GM12865 (cell line): ENCODE results near the gene HMGN1.
"Not testable (repeated sequence)": the region's sequence is repeated elsewhere in the genome, so short reads cannot be mapped to it uniquely, and the experiment has no call there.

Experiments used
- DNase-seq: peaks from one replicate; pipeline ENCODE4 v3.0.0; 2010; ENCODE audit warnings: low read depth
- H3K4me3 ChIP-seq: 2 replicates; pipeline ENCODE4 v1.5.1; 2011; ENCODE audit warnings: mild to moderate bottlenecking, low read depth, low read length, control low read depth
- TF ChIP-seq, protein P1 (sequence below): IDR thresholded peaks from 2 replicates; pipeline ENCODE4 v1.5.1; 2011; ENCODE audit warnings: low read length, control low read depth, low read depth, inconsistent platforms; ENCODE audit not compliant: insufficient read depth; ENCODE audit errors: missing control alignments

Gene HMGN1

DNA sequence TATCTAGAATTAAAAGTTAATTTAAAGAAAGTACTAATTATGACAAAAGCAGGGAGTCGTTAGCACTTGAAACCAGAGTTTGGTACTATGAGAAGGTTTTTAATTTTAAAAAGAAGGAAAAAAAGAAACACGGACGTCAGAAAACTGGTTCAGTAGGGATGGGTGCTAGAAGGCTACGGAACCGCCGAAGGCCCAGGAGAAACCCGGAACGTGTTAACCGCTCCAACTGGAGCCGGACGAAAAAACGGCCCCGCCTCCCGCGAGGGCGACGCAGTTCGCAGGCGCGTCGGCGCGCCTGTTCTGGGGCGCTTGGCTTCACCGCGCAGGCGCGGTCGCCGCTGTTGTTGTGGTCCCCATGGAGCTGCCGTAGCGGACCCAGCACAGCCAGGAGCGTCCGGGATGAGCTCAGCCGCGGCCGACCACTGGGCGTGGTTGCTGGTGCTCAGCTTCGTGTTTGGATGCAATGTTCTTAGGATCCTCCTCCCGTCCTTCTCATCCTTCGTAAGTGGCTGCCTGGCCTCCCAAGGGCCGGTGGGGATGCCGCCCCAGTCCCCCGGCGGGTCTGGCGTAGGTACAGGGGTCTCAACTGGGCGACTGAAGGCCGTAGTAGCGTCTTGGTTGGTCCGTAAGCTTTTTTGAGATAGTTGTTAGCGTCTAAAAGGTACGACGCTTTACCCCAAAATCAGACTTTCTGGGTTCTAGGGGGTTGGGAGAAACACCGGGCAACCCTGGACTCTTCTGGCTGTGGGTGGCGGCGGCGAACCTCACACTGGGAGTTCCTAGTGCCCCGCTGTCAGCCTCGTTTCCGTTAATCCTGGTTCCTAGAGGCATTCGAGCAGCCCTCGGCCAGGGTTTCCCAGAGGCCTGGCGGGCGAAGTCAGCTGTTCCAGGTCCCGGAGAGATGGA is 31.4 kb upstream of the HMGN1 start:
- TF ChIP-seq, protein P1, sequence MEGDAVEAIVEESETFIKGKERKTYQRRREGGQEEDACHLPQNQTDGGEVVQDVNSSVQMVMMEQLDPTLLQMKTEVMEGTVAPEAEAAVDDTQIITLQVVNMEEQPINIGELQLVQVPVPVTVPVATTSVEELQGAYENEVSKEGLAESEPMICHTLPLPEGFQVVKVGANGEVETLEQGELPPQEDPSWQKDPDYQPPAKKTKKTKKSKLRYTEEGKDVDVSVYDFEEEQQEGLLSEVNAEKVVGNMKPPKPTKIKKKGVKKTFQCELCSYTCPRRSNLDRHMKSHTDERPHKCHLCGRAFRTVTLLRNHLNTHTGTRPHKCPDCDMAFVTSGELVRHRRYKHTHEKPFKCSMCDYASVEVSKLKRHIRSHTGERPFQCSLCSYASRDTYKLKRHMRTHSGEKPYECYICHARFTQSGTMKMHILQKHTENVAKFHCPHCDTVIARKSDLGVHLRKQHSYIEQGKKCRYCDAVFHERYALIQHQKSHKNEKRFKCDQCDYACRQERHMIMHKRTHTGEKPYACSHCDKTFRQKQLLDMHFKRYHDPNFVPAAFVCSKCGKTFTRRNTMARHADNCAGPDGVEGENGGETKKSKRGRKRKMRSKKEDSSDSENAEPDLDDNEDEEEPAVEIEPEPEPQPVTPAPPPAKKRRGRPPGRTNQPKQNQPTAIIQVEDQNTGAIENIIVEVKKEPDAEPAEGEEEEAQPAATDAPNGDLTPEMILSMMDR: no peak
- peak overlapping the region; percentile 79 for H3K4me3 ChIP-seq
- DNase-seq: peak; percentile 94

DNA sequence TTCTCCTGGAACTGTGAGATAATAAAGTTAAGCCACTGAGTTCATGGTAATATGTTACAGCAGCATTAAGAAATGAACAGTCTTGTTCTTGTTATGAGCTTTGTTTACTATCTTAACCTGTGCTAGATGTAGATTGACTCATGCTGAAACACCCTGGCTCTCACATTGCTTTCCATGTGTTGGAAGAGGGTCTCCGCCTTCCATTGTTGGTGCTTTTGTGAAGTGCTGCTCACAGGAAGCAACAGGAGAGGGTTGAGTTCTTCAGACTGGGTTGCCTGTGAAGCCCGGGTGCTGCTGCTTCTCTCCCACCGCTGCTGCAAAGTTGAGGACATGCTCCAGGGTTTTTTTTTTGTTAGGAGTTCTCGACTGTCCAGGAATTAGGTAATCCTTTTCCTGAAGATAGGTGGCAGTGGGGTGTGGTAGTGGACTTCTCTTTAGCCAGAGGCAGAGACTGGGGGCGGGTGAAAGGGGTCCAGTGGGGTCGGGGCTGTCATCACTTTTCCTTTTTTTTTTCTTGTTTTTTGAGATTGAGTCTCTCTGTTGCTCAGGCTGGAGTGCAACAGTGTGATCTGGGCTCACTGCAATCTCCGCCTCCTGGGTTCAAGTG is 28.7 kb upstream of the HMGN1 start:
- TF ChIP-seq, protein P1: no peak
- no peak for DNase-seq
- no peak overlapping the region for H3K4me3 ChIP-seq

DNA sequence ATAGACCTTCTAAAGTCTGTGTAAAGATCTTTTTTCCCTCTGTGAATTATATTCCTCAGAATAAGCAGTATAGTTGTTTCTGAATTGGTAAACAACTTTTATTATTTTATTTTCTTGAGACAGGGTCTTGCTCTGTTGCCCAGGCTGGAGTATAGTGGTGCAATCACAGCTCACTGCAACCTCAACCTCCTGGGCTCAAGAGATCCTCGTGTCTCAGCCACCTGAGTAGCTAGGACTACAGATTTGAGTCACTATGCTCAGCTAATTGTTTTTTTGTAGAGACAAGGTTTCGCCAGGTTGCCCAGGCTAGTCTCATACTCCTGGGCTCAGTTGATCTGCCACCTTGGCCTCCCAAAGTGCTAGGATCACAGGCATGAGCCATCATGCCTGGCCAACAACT is 26.6 kb upstream of the HMGN1 start:
- DNase-seq: peak; percentile 40
- no peak overlapping the region for H3K4me3 ChIP-seq
- TF ChIP-seq, protein P1: no peak

DNA sequence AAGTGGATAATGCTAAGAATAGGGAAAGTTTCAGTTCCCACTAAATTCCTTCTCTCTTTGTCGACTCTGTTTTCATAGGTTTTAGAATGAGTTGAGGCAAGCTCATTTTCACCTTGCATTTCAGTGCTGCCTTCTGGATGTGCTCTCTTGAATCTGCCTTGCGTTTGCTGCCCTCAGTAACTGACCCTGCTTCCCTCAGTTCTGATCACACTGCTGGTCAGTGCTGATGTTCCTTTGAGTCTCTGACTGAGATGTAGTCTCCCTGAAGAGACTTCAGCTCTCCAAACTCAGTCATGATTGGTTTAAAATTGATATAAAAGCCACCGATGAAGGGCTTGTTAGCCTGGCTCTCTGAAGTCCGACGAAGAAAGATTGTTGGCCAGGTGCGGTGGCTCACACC is 25.2 kb upstream of the HMGN1 start:
- no peak for DNase-seq
- no peak overlapping the region for H3K4me3 ChIP-seq
- TF ChIP-seq, protein P1: no peak

DNA sequence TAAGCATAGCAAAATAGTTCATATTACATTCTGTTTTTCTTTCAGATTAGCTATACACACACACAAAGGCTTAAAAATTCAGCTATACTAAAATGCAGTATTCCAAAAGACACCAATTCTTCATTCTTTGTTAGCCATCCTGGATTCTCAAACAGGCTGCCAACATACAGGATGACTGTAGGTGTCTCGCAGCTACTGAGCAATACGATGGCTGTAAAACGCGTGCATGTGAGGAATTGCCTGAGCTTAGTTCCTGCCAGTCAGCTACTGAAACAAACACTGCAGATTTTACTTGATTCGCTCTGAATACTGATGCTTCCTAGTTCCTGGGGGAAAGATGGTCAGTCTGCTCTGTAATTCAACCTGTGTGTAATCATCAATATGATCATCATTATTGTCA is 24.7 kb upstream of the HMGN1 start:
- DNase-seq: peak; percentile 53
- TF ChIP-seq, protein P1: peak; percentile 24
- H3K4me3 ChIP-seq: no peak overlapping the region

DNA sequence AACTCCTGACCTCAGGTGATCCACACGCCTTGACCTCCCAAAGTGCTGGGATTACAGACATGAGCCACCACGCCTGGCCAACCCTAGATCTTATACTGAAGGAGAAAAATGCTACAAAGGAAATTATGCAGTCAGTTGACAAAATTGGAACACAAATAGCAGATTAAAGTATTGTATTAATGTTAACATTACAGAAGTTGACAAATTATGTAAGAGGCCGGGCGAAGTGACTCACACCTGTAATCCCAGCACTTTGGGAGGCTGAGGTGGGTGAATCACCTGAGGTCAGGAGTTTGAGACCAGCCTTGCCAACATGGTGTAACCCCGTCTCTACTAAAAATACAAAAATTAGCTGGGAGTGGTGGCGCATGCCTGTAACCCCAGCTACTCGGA is 21.0 kb upstream of the HMGN1 start:
- H3K4me3 ChIP-seq, DNase-seq: not testable (repeated sequence)

DNA sequence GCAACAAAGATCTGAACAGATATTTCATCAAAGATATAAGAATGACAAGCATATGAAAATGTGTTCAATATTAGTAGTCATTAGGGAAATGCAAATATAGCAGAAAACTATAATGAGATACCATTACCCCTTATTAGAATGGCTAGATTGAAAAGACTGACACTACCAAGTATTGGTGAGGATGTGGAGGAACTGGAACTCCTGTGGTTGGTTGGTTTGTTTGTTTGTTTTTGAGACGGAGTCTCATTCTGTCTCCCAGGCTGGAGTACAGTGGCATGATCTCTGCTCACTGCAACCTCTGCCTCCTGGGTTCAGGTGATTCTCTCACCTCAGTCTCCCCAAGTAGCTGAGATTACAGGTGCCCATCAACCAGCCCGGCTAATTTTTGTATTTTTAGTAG is 18.9 kb upstream of the HMGN1 start:
- TF ChIP-seq, protein P1: no peak

More for the DNA sequence above, 18.9 kb upstream of the HMGN1 start:
- no peak overlapping the region for H3K4me3 ChIP-seq
- DNase-seq: no peak
